Mesendoderm (in vitro differentiated cells): ENCODE measurements around the gene CEP112.
"Not testable (repeated sequence)": the region's sequence is repeated elsewhere in the genome, so short reads cannot be mapped to it uniquely, and the experiment has no call there.

Source experiments
- DNase-seq: peaks from one replicate; pipeline ENCODE4 v3.0.0; 2013
- H2AK5ac ChIP-seq: 2 replicates; pipeline ENCODE4 v1.6.1; 2013; ENCODE audit warnings: low read length, inconsistent platforms
- H2BK120ac ChIP-seq: 2 replicates; pipeline ENCODE4 v1.6.1; 2013; ENCODE audit warnings: low read depth, mild to moderate bottlenecking, low read length, moderate library complexity, mixed read lengths
- H2BK15ac ChIP-seq: replicated peaks from 2 replicates; pipeline ENCODE4 v1.6.1; 2013; ENCODE audit warnings: low read depth, mild to moderate bottlenecking, moderate library complexity
- H2BK5ac ChIP-seq: 2 replicates; pipeline ENCODE4 v1.6.1; 2013; ENCODE audit warnings: low read length, inconsistent platforms
- H3K18ac ChIP-seq: 2 replicates; pipeline ENCODE4 v1.6.1; 2013; ENCODE audit warnings: mild to moderate bottlenecking, low read length, mixed read lengths
- H3K23ac ChIP-seq: one replicate; pipeline ENCODE4 v1.6.1; 2013; ENCODE audit warnings: low read length
- H3K27ac ChIP-seq: 2 replicates; pipeline ENCODE4 v1.5.1; 2013; ENCODE audit warnings: low read depth, mild to moderate bottlenecking, inconsistent platforms, low read length, moderate library complexity
- H3K27me3 ChIP-seq: 2 replicates; pipeline ENCODE4 v1.6.1; 2013; ENCODE audit warnings: low read length, control low read depth, mild to moderate bottlenecking, inconsistent platforms; ENCODE audit not compliant: insufficient read depth, poor library complexity
- H3K36me3 ChIP-seq: 2 replicates; pipeline ENCODE4 v1.6.1; 2013; ENCODE audit warnings: low read length, inconsistent platforms; ENCODE audit not compliant: control insufficient read depth, insufficient read depth
- H3K4ac ChIP-seq: one replicate; pipeline ENCODE4 v1.6.1; 2013; ENCODE audit warnings: low read depth, mild to moderate bottlenecking, low read length, moderate library complexity
- H3K4me1 ChIP-seq: 2 replicates; pipeline ENCODE4 v1.6.1; 2013; ENCODE audit warnings: low read depth, low read length, inconsistent platforms; ENCODE audit not compliant: control insufficient read depth
- H3K4me2 ChIP-seq: 2 replicates; pipeline ENCODE4 v1.6.1; 2013; ENCODE audit warnings: low read length
- H3K4me3 ChIP-seq: 2 replicates; pipeline ENCODE4 v1.5.1; 2013; ENCODE audit warnings: mild to moderate bottlenecking, low read length
- H3K56ac ChIP-seq: one replicate; pipeline ENCODE4 v1.6.1; 2013; ENCODE audit warnings: low read length
- H3K79me1 ChIP-seq: 2 replicates; pipeline ENCODE4 v1.6.1; 2013; ENCODE audit warnings: low read length, inconsistent platforms
- H3K79me2 ChIP-seq: 2 replicates; pipeline ENCODE4 v1.6.1; 2013; ENCODE audit warnings: mild to moderate bottlenecking, low read length; ENCODE audit not compliant: control insufficient read depth, insufficient read depth
- H3K9ac ChIP-seq: 2 replicates; pipeline ENCODE4 v1.6.1; 2013; ENCODE audit warnings: low read length, inconsistent platforms
- H4K5ac ChIP-seq: one replicate; pipeline ENCODE4 v1.6.1; 2013; ENCODE audit warnings: low read length
- H4K8ac ChIP-seq: one replicate; pipeline ENCODE4 v1.6.1; 2013; ENCODE audit warnings: low read depth, mild to moderate bottlenecking, control low read depth, low read length, moderate library complexity
- WGBS: extraction: QIAGEN DNeasy Blood & Tissue Kit; methylation state at CpG from one replicate; pipeline ENCODE4 v1.1.7; 2013; ENCODE audit warnings: low lambda C conversion rate, missing lambda C conversion rate; ENCODE audit not compliant: insufficient coverage; ENCODE audit errors: extremely low coverage; 5-methylcytosine and 5-hydroxymethylcytosine counted together

The CEP112 gene

DNA sequence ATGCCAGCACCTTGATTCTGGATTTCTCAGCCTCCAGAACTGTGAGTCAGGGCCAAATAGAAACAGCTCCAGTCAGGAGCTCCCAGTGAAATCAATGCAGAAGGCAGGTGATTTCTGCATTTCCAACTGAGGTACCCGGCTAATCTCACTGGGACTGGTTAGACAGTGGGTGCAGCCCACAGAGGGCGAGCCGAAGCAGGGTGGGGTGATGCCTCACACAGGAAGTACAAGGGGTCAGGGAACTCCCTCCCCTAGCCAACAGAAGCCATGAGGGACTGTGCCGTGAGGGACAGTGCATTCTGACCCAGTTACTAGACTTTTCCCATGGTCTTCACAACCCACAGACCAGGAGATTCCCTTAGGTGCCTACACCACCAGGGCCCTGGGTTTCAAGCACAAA lies 36.9 kb downstream of the CEP112 start:
- not testable (repeated sequence) for H3K9ac ChIP-seq, H3K27me3 ChIP-seq, H2BK120ac ChIP-seq, H3K56ac ChIP-seq, H3K18ac ChIP-seq, H3K23ac ChIP-seq, H4K8ac ChIP-seq, H2AK5ac ChIP-seq, H3K79me2 ChIP-seq, H3K36me3 ChIP-seq, H3K4ac ChIP-seq, H3K4me3 ChIP-seq, H4K5ac ChIP-seq, DNase-seq, H3K27ac ChIP-seq, H2BK15ac ChIP-seq, H3K4me1 ChIP-seq, H3K4me2 ChIP-seq, H2BK5ac ChIP-seq, H3K79me1 ChIP-seq
- no CpG with 5 or more reads among the region's 4 CpGs for WGBS

DNA sequence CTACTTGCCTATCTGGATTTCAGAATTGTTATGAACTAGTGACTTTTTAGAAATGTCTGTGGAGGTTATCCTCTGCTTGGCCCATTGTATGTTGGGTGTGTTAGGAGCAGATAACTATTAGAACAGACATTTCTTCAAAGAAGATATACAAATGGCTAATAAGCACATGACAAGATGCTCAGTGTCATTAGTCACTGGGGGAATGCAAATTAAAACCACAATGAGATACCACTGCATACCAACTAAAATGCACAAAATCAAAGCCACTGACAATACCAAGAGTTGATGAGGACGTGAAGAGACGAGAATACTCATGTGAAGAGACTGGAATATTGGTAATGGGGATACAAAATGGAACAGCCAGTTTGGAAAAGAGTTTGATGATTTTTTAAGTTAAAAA lies 39.2 kb downstream of the CEP112 start:
- Histone ChIP-seq H2BK15ac (no peak overlapping the region), H3K56ac (no peak overlapping the region), H3K4me2 (no peak overlapping the region), H3K4me1 (no peaks in the 10 kb centered on the region), H3K18ac (no peak overlapping the region), H3K4me3 (no peak overlapping the region), H3K23ac (no peak overlapping the region), H3K9ac (no peak overlapping the region), H2BK5ac (no peak overlapping the region), H3K27ac (no peak overlapping the region), H3K79me2 (no peaks in the 10 kb centered on the region), H4K8ac (no peak overlapping the region), H4K5ac (no peak overlapping the region), H2AK5ac (no peak overlapping the region), H3K4ac (no peak overlapping the region), H2BK120ac (no peak overlapping the region), H3K79me1 (no peaks in the 10 kb centered on the region), H3K36me3 (no peaks in the 10 kb centered on the region), H3K27me3 (no peaks in the 10 kb centered on the region)
- DNase-seq, result no peak
- no CpG with 5 or more reads among the region's 2 CpGs for WGBS

- H3K18ac ChIP-seq, result no peak overlapping the region
These were observed 41.2 kb downstream of the CEP112 start for GRCh38 chr17:66150708-66151107.

DNA sequence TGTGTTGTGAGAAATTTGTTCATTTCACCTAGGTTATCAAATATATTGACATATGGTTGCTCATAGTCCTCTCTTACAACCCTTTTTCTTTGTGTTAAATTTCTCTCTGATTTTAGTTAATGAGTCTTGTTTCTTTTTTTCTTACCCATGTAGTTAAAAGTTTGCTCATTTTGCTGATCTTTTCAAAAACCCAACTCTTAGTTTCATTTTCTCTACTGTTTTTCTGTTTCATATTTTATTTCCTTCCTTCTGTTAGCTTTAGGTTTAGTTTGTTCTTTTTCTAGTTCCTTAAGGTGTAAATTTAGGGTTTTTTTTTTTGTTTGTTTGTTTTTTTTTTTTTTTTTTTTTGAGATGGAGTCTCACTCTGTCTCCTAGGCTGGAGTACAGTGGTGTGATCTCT lies 42.4 kb downstream of the CEP112 start:
- Histone ChIP-seq H3K36me3 (no peaks in the 10 kb centered on the region), H3K27ac (no peak overlapping the region), H3K4ac (no peak overlapping the region), H3K9ac (no peak overlapping the region), H3K79me1 (no peaks in the 10 kb centered on the region), H3K27me3 (no peaks in the 10 kb centered on the region), H4K5ac (no peak overlapping the region), H2AK5ac (no peak overlapping the region), H4K8ac (no peak overlapping the region), H3K18ac (no peak overlapping the region), H3K56ac (no peak overlapping the region), H3K23ac (no peak overlapping the region), H3K4me1 (no peaks in the 10 kb centered on the region), H2BK5ac (no peak overlapping the region), H3K4me3 (no peak overlapping the region), H2BK120ac (no peak overlapping the region), H3K4me2 (no peak overlapping the region), H2BK15ac (no peak overlapping the region), H3K79me2 (no peaks in the 10 kb centered on the region)
- no peak for DNase-seq

More at GRCh38 chr17:66150708-66151107, 41.2 kb downstream of the CEP112 start:
- H3K4me3 ChIP-seq, result no peak overlapping the region
- H3K4me2 ChIP-seq, result no peak overlapping the region
- no peak overlapping the region for H3K9ac ChIP-seq
- H4K5ac ChIP-seq, result no peak overlapping the region
- no peaks in the 10 kb centered on the region for H3K36me3 ChIP-seq
- no peak overlapping the region for H2BK5ac ChIP-seq
- no peak overlapping the region for H2AK5ac ChIP-seq
- H3K4me1 ChIP-seq, result no peaks in the 10 kb centered on the region
- no peaks in the 10 kb centered on the region for H3K27me3 ChIP-seq
- H3K4ac ChIP-seq, result no peak overlapping the region
- H3K27ac ChIP-seq, result no peak overlapping the region
- H2BK120ac ChIP-seq, result no peak overlapping the region
- H3K23ac ChIP-seq, result no peak overlapping the region
- no peak overlapping the region for H3K56ac ChIP-seq
- no peaks in the 10 kb centered on the region for H3K79me1 ChIP-seq
- H4K8ac ChIP-seq, result no peak overlapping the region
- no peaks in the 10 kb centered on the region for H3K79me2 ChIP-seq
- no peak overlapping the region for H2BK15ac ChIP-seq
- DNase-seq, result no peak

GRCh38 chr17:66146394-66146793 lies 45.5 kb downstream of the CEP112 start:
- Histone ChIP-seq H2AK5ac (no peak overlapping the region), H4K5ac (no peak overlapping the region), H3K27ac (no peak overlapping the region), H3K9ac (no peak overlapping the region), H3K27me3 (no peaks in the 10 kb centered on the region), H3K23ac (no peak overlapping the region), H4K8ac (no peak overlapping the region), H2BK120ac (no peak overlapping the region), H3K4me2 (no peak overlapping the region), H3K4ac (no peak overlapping the region), H3K18ac (no peak overlapping the region), H3K4me3 (no peak overlapping the region), H2BK5ac (no peak overlapping the region), H3K56ac (no peak overlapping the region), H3K79me1 (no peaks in the 10 kb centered on the region), H2BK15ac (no peak overlapping the region), H3K36me3 (no peaks in the 10 kb centered on the region), H3K79me2 (no peaks in the 10 kb centered on the region), H3K4me1 (no peaks in the 10 kb centered on the region)
- no CpG with 5 or more reads among the region's 4 CpGs for WGBS
- no peak for DNase-seq

DNA sequence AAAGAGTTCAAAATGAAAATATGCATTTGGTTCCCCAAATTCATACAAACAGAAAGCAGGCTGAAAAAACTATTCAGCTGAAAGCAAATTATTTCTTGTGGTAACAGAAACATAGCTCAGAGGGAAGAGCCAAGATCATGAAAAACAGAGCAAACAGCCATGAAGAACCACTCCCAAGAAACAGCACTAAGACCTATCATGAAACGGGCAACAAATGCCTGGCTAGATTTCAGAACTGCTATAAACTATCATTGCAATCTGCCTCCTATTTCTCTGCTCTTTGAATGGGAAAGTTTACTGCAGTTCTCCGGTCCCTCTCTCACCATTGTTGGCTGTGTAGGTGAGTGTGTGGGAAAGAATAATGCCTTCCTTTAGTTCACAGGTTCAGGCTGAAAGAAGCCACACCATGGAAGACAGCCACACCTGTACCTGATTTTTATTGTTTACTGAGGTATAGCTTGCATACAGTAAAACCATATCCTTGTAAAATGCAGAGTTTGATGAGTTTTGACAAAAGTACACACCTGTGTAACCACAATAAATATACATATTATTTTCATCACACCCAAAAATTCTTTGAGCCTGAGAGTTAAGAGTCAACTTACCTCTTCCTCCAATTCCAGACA lies 48.2 kb downstream of the CEP112 start:
- no peak overlapping the region for H2BK5ac ChIP-seq
- H3K23ac ChIP-seq, result no peak overlapping the region
- H3K4me3 ChIP-seq, result no peak overlapping the region
- no peak overlapping the region for H3K9ac ChIP-seq
- H3K36me3 ChIP-seq, result no peaks in the 10 kb centered on the region
- no peaks in the 10 kb centered on the region for H3K27me3 ChIP-seq
- H3K79me1 ChIP-seq, result no peaks in the 10 kb centered on the region
- H3K27ac ChIP-seq, result no peak overlapping the region
- no peak overlapping the region for H3K18ac ChIP-seq
- no peak overlapping the region for H2BK15ac ChIP-seq
- H3K4ac ChIP-seq, result no peak overlapping the region
- no peaks in the 10 kb centered on the region for H3K4me1 ChIP-seq
- no peak overlapping the region for H3K4me2 ChIP-seq
- no peak overlapping the region for H4K8ac ChIP-seq
- no peak overlapping the region for H2AK5ac ChIP-seq
- H2BK120ac ChIP-seq, result no peak overlapping the region
- no CpG with 5 or more reads among the region's 2 CpGs for WGBS
- H3K79me2 ChIP-seq, result no peaks in the 10 kb centered on the region
- no peak for DNase-seq
- H4K5ac ChIP-seq, result no peak overlapping the region
- H3K56ac ChIP-seq, result no peak overlapping the region
